PC-3 (cell line): ENCODE measurements around the gene WDR93. TPM values are rescaled to one million over a fixed set of nuclear protein-coding genes. Genes with fewer than 3 reads are reported as not detected.

ENCODE experiments used
- ATAC-seq: fragments of 200-7000 bp; cut with Tn5 transposase; 2 replicates; pipeline ENCODE4 v1.9.1; 2020; ENCODE audit warnings: mild to moderate bottlenecking, moderate library complexity
- BruUV-seq: library from RNA; stranded (reverse); fragments of 400-500 nt; replicated peaks from 2 replicates; lab custom pipeline; 2021; lab: Mats Ljungman, UMichigan
- CTCF ChIA-PET: fragments of 300-600 bp; sonication (Branson Sonifier 250); formaldehyde crosslinking; loops from one replicate; lab custom pipeline; 2022; ENCODE audit warnings: antibody characterized with exemption; lab: Charles Lee
- POLR2A ChIA-PET: fragments of 300-600 bp; sonication (Branson Sonifier 250); formaldehyde crosslinking; loops from one replicate; lab custom pipeline; 2022; ENCODE audit warnings: antibody characterized with exemption; ENCODE audit not compliant: unreplicated experiment; lab: Charles Lee
- DNase-seq: peaks from one replicate; pipeline ENCODE4 v3.0.0-alpha.2; 2015
- H2AFZ ChIP-seq: fragments of 300-600 bp; sonication (generic); 2 replicates; pipeline ENCODE4 v1.6.0; 2016; ENCODE audit warnings: antibody characterized with exemption, low read length
- H3F3A ChIP-seq: fragments of 300-600 bp; sonication (generic); one replicate; pipeline ENCODE4 v1.6.0; 2017; ENCODE audit warnings: antibody characterized with exemption, low read length, control low read depth, mild to moderate bottlenecking; ENCODE audit not compliant: unreplicated experiment
- H3K27ac ChIP-seq: fragments of 300-600 bp; sonication (generic); 2 replicates; pipeline ENCODE4 v1.5.1; 2016; ENCODE audit warnings: mild to moderate bottlenecking, low read length
- H3K27me3 ChIP-seq: fragments of 300-600 bp; sonication (generic); 2 replicates; pipeline ENCODE4 v1.6.1; 2016; ENCODE audit warnings: low read length, mixed read lengths
- H3K36me3 ChIP-seq: fragments of 300-600 bp; sonication (generic); 2 replicates; pipeline ENCODE4 v1.6.1; 2016; ENCODE audit warnings: low read depth, mixed run types, low read length, mixed read lengths
- H3K4me1 ChIP-seq: fragments of 300-600 bp; sonication (generic); 2 replicates; pipeline ENCODE4 v1.5.1; 2016; ENCODE audit warnings: low read length; ENCODE audit not compliant: insufficient read depth
- H3K4me2 ChIP-seq: fragments of 300-600 bp; sonication (generic); 2 replicates; pipeline ENCODE4 v1.6.0; 2016; ENCODE audit warnings: low read length
- H3K4me3 ChIP-seq: fragments of 300-600 bp; sonication (generic); 2 replicates; pipeline ENCODE4 v1.5.1; 2016; ENCODE audit warnings: mild to moderate bottlenecking, low read length, mixed read lengths
- H3K79me2 ChIP-seq: fragments of 300-600 bp; sonication (generic); 2 replicates; pipeline ENCODE4 v1.6.1; 2017; ENCODE audit warnings: low read length, mixed read lengths
- H3K9ac ChIP-seq: fragments of 300-600 bp; sonication (generic); 2 replicates; pipeline ENCODE4 v1.6.0; 2016; ENCODE audit warnings: mild to moderate bottlenecking, low read length
- H3K9me2 ChIP-seq: fragments of 300-600 bp; sonication (generic); replicated peaks from 2 replicates; pipeline ENCODE4 v1.6.1; 2016; ENCODE audit warnings: mixed run types, low read length, mixed read lengths
- H3K9me3 ChIP-seq: fragments of 300-600 bp; sonication (generic); 2 replicates; pipeline ENCODE4 v1.6.1; 2016; ENCODE audit warnings: low read length, mixed read lengths
- H4K20me1 ChIP-seq: fragments of 300-600 bp; sonication (generic); 2 replicates; pipeline ENCODE4 v1.6.1; 2016; ENCODE audit warnings: low read length, mixed read lengths
- EZH2 ChIP-seq: fragments of 300-600 bp; sonication (generic); IDR thresholded peaks from one replicate; pipeline ENCODE4 v1.6.1; 2017; ENCODE audit warnings: antibody characterized with exemption, mild to moderate bottlenecking, low read length; ENCODE audit not compliant: unreplicated experiment
- EZH2phosphoT487 ChIP-seq: fragments of 300-600 bp; sonication (generic); IDR thresholded peaks from 2 replicates; pipeline ENCODE4 v1.6.1; 2018; ENCODE audit warnings: mild to moderate bottlenecking, antibody characterized with exemption, low read length, borderline replicate concordance
- intact Hi-C: fragments of 100-400 bp; cut with micrococcal nuclease; formaldehyde crosslinking; loops from 2 replicates; pipeline ENCODE4 v1.9.0; 2023
- total RNA-seq: library from RNA; depleted of rRNA; stranded (reverse); fragments of >200 nt; gene quantifications from 2 replicates; pipeline ENCODE4 v1.2.3, GENCODE V29; 2014
- TF ChIP-seq, protein P1 (sequence below): fragments of 300-600 bp; sonication (generic); conservative IDR thresholded peaks from 2 replicates; pipeline ENCODE4 v1.5.1; 2017; ENCODE audit warnings: antibody characterized with exemption, low read depth, mild to moderate bottlenecking, low read length

Gene WDR93
- total RNA-seq, 1 experiment from 2014 or later: 0.22 TPM

DNA sequence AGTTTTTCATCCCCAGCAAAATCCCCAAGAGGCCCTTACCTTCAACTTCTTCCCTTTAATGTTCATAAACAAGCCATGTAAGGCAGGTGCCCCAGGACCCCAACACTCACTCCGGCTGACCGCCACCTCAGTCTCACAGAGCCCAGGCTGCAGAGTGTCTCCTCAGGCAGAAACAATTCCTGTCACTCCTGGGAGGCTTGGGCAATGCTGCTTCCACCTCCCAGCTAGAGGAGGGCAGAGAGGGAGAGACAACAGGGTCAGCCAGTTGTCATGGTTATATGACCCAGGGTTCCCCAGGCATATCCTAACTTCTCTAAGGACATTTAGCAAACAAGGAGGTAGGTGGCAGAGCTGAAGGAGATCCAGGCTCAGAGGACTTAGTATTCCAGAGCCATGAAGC, 11.4 kb upstream of the WDR93 start, which contains the start of gene PLIN1:
PLIN1 (minus strand) TSS at position 156 of the 400 bp plus-strand sequence. CDS start 1,878 bp downstream, outside the sequence.
- CTCF ChIA-PET: no interaction called here
- POLR2A ChIA-PET: no interaction called here
- H3K27ac ChIP-seq: peak within 1 kb of the TSS; percentile 54

DNA sequence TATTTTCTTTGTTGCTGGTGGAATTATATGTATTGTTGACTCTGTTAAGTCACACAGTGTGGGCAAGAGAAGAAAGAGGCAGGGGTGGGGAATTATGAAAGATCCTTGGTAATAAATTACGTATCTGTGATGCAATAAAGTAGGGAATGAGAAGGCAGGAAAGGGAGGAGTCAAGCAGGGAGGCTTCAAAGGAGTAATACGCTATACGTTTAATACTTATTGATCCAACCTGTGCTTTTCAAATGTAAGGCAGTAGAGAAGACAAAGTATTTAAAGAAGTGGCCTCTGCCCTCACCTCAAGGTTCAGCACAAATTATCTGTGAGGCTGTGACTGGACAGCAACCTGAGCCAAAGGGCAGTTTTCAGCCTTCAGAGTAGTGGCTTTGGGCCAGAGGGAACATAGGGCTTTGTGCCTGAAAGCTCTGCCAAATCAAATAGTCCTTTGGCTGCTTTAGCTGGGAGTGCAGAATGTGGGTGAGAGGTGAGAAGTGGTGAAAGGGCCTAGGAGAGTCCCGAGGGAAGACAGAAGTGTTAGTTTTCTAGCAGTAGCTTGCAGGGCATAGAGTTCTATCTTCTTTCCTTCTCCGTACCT, 10.2 kb upstream of the WDR93 start:
- H3K27me3 ChIP-seq: no peaks in the 10 kb centered on the region
- no peaks in the 10 kb centered on the region for H3K9me3 ChIP-seq
- H3K27ac ChIP-seq: peak overlapping the region; percentile 54
- H3K9ac ChIP-seq: no peak overlapping the region
- H3K4me3 ChIP-seq: no peak overlapping the region
- H2AFZ ChIP-seq: no peak overlapping the region
- ChIA-PET POLR2A (no interaction called here), CTCF (no interaction called here)
- H3K9me2 ChIP-seq: no peaks in the 10 kb centered on the region
- H3K79me2 ChIP-seq: no peaks in the 10 kb centered on the region
- intact Hi-C loops: loop anchor here (1.0 kb wide), 1 partner anchor 17 kb away; no protein-coding TSS in a partner anchor
- DNase-seq (peak; percentile 90), ATAC-seq (peak; percentile 89)
- H3K36me3 ChIP-seq: peaks cover 6% of the 10 kb centered on the region; the same call in 1 of the 2 replicates
- TF ChIP-seq EZH2phosphoT487: no peak
- no peak for TF ChIP-seq EZH2
- TF ChIP-seq, protein P1, sequence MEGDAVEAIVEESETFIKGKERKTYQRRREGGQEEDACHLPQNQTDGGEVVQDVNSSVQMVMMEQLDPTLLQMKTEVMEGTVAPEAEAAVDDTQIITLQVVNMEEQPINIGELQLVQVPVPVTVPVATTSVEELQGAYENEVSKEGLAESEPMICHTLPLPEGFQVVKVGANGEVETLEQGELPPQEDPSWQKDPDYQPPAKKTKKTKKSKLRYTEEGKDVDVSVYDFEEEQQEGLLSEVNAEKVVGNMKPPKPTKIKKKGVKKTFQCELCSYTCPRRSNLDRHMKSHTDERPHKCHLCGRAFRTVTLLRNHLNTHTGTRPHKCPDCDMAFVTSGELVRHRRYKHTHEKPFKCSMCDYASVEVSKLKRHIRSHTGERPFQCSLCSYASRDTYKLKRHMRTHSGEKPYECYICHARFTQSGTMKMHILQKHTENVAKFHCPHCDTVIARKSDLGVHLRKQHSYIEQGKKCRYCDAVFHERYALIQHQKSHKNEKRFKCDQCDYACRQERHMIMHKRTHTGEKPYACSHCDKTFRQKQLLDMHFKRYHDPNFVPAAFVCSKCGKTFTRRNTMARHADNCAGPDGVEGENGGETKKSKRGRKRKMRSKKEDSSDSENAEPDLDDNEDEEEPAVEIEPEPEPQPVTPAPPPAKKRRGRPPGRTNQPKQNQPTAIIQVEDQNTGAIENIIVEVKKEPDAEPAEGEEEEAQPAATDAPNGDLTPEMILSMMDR: no peak
- no TSS peak for BruUV-seq
- H4K20me1 ChIP-seq: no peaks in the 10 kb centered on the region
- no peaks in the 10 kb centered on the region for H3F3A ChIP-seq
- H3K4me2 ChIP-seq: peak overlapping the region; percentile 54
- peaks cover 24% of the 10 kb centered on the region for H3K4me1 ChIP-seq

More for the DNA sequence above, 11.4 kb upstream of the WDR93 start, which contains the start of gene PLIN1:
- Histone ChIP-seq H3K4me2 (peak within 1 kb of the TSS; percentile 54), H3K9me3 (no peaks in the 10 kb centered on the region), H3K4me1 (peaks cover 24% of the 10 kb centered on the region), H3K9me2 (no peaks in the 10 kb centered on the region), H3K79me2 (no peaks in the 10 kb centered on the region), H3F3A (no peaks in the 10 kb centered on the region), H3K36me3 (peaks cover under 1% of the 10 kb centered on the region; the same call in 1 of the 2 replicates), H3K4me3 (no peak within 1 kb of the TSS), H3K27me3 (no peaks in the 10 kb centered on the region), H3K9ac (no peak within 1 kb of the TSS), H2AFZ (no peak within 1 kb of the TSS), H4K20me1 (no peaks in the 10 kb centered on the region)
- no TSS peak for BruUV-seq
- no peak for DNase-seq
- intact Hi-C loops: no loop called here
- TF ChIP-seq EZH2phosphoT487: no peak
- no peak for TF ChIP-seq EZH2
- TF ChIP-seq, protein P1: no peak
- ATAC-seq: no peak

DNA sequence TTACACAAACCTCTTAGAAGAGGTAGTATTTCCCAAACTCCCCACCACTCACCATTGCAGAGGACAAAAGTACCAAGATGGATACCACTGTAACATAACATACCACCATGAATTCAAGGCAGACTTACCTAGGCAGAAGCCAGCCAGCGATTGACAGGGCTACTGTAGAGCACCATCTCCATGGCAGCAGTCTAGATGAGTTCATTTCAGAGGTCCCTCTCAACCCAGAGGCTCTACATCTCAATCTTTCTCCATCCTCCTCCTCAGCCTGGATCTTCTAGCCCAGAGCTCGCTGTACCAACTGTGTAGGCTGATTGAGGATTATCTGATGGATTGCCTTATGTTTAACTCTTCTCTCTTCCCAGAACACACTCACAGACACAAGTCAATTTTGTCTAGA, 9.5 kb upstream of the WDR93 start:
- CTCF ChIA-PET: no interaction called here

More for the DNA sequence above, 9.5 kb upstream of the WDR93 start:
- no peaks in the 10 kb centered on the region for H3K79me2 ChIP-seq
- TF ChIP-seq, protein P1: no peak
- TF ChIP-seq EZH2 (no peak), EZH2phosphoT487 (no peak)
- peak overlapping the region; percentile 54 for H3K27ac ChIP-seq
- no peaks in the 10 kb centered on the region for H3F3A ChIP-seq
- intact Hi-C loops: no loop called here
- H3K9me3 ChIP-seq: no peaks in the 10 kb centered on the region
- H3K4me1 ChIP-seq: peaks cover 24% of the 10 kb centered on the region
- no peak overlapping the region for H3K9ac ChIP-seq
- no peaks in the 10 kb centered on the region for H3K9me2 ChIP-seq
- POLR2A ChIA-PET: no interaction called here
- H3K36me3 ChIP-seq: peaks cover 6% of the 10 kb centered on the region; the same call in 1 of the 2 replicates
- H3K4me3 ChIP-seq: no peak overlapping the region
- no peaks in the 10 kb centered on the region for H4K20me1 ChIP-seq
- peak overlapping the region; percentile 54 for H3K4me2 ChIP-seq
- DNase-seq: no peak
- H2AFZ ChIP-seq: no peak overlapping the region
- peak; percentile 25 for ATAC-seq
- no TSS peak for BruUV-seq
- no peaks in the 10 kb centered on the region for H3K27me3 ChIP-seq
